Progenitor cell of endocrine pancreas (in vitro differentiated cells): ENCODE data around the gene ALPK1. TPM values are rescaled to one million over a fixed set of nuclear protein-coding genes. Genes with fewer than 3 reads are reported as not detected.

Source experiments
- DNase-seq: peaks from one replicate; pipeline ENCODE4 v3.0.0; 2021; ENCODE audit warnings: low spot score; ENCODE audit not compliant: unreplicated experiment
- H3K27ac Mint-ChIP-seq: 2 replicates; pipeline ENCODE4 v1.8.0; 2021; ENCODE audit warnings: mild to moderate bottlenecking, moderate library complexity, mixed read lengths
- H3K27me3 Mint-ChIP-seq: 2 replicates; pipeline ENCODE4 v1.8.0; 2021; ENCODE audit warnings: mixed read lengths
- H3K36me3 Mint-ChIP-seq: 2 replicates; pipeline ENCODE4 v1.8.0; 2022; ENCODE audit warnings: mixed read lengths; ENCODE audit not compliant: insufficient read depth
- H3K4me1 Mint-ChIP-seq: 2 replicates; pipeline ENCODE4 v1.8.0; 2021; ENCODE audit warnings: low read depth, mixed read lengths
- H3K4me3 Mint-ChIP-seq: 2 replicates; pipeline ENCODE4 v1.8.0; 2021; ENCODE audit warnings: low read depth, mild to moderate bottlenecking, moderate library complexity, mixed read lengths
- H3K9me3 Mint-ChIP-seq: 2 replicates; pipeline ENCODE4 v1.8.0; 2021; ENCODE audit warnings: low read depth, mixed read lengths
- total RNA-seq: library from RNA; stranded (reverse); gene quantifications from 2 replicates; pipeline ENCODE4 v1.2.1, GENCODE V29; 2021
- TF ChIP-seq, protein P1 (sequence below): fragments of 200-600 bp; sonication (generic); IDR thresholded peaks from one replicate; pipeline ENCODE4 v1.5.0; 2021; ENCODE audit warnings: antibody characterized with exemption, mild to moderate bottlenecking; ENCODE audit not compliant: unreplicated experiment

ALPK1 gene
- total RNA-seq, 1 donor from 2014 or later: 1.4 TPM

DNA sequence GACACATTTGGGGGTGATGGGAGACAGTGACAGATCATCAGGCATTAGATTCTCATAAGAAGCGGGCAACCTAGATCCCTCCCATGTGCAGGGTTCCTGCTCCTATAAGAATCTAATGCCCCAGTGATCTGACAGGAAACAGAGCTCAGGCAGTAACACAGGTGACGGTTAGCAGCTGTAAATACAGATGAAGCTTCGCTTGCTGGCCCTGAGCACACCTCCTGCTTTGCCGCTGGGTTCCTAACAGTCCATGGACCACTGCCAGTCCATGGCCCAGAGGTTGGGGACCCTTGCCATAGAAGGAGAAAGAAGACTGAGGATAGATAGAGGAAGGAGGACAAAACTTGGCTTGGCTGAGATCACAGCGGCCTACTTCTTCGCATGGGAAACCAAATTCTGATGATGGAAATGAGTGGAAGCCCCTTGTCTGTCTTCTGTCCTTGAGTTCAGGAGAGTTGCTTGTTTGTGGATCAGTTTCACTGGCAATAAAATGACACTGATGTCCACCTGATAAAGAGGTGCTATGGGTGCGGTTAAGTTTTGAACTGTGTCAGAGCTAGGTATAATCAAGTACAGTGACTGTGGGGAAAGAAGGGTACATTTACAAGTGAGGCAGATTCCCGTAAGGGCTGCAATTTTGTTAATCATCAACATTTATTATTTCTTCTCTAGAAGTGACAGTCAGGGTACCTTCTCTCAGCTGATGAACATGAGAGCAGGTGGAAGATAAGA lies 9.7 kb upstream of the ALPK1 start:
- TF ChIP-seq, protein P1, sequence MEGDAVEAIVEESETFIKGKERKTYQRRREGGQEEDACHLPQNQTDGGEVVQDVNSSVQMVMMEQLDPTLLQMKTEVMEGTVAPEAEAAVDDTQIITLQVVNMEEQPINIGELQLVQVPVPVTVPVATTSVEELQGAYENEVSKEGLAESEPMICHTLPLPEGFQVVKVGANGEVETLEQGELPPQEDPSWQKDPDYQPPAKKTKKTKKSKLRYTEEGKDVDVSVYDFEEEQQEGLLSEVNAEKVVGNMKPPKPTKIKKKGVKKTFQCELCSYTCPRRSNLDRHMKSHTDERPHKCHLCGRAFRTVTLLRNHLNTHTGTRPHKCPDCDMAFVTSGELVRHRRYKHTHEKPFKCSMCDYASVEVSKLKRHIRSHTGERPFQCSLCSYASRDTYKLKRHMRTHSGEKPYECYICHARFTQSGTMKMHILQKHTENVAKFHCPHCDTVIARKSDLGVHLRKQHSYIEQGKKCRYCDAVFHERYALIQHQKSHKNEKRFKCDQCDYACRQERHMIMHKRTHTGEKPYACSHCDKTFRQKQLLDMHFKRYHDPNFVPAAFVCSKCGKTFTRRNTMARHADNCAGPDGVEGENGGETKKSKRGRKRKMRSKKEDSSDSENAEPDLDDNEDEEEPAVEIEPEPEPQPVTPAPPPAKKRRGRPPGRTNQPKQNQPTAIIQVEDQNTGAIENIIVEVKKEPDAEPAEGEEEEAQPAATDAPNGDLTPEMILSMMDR: no peak
- no peak overlapping the region for H3K27ac Mint-ChIP-seq
- no peaks in the 10 kb centered on the region for H3K27me3 Mint-ChIP-seq
- H3K9me3 Mint-ChIP-seq: no peaks in the 10 kb centered on the region
- peak overlapping the region; percentile 28 for H3K4me3 Mint-ChIP-seq
- H3K4me1 Mint-ChIP-seq: peaks cover 20% of the 10 kb centered on the region
- DNase-seq: no peak
- H3K36me3 Mint-ChIP-seq: peaks cover under 1% of the 10 kb centered on the region

DNA sequence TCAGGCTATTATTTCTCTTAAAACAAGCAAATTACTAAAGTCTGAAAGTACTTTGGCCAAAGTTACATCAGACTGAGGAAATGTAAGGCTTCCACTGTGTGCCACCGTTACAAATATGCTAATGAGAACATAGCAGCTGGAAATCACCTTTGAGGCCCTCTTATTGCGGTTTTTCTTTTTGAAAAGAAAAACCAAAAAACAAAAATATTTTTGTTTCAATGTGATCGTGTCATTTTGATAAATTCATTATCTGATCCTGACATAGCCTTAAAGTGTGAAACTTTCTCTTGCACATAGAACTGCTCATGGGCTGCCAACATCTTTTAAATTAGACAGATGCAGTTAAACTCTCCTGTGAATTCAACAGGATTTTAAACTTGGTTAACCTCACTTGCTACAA lies 8.7 kb upstream of the ALPK1 start:
- Mint-ChIP-seq H3K4me1 (peaks cover 13% of the 10 kb centered on the region), H3K36me3 (no peaks in the 10 kb centered on the region), H3K4me3 (no peak overlapping the region), H3K9me3 (no peaks in the 10 kb centered on the region), H3K27me3 (peaks cover 2% of the 10 kb centered on the region), H3K27ac (no peak overlapping the region)
- DNase-seq: no peak
- TF ChIP-seq, protein P1: no peak

DNA sequence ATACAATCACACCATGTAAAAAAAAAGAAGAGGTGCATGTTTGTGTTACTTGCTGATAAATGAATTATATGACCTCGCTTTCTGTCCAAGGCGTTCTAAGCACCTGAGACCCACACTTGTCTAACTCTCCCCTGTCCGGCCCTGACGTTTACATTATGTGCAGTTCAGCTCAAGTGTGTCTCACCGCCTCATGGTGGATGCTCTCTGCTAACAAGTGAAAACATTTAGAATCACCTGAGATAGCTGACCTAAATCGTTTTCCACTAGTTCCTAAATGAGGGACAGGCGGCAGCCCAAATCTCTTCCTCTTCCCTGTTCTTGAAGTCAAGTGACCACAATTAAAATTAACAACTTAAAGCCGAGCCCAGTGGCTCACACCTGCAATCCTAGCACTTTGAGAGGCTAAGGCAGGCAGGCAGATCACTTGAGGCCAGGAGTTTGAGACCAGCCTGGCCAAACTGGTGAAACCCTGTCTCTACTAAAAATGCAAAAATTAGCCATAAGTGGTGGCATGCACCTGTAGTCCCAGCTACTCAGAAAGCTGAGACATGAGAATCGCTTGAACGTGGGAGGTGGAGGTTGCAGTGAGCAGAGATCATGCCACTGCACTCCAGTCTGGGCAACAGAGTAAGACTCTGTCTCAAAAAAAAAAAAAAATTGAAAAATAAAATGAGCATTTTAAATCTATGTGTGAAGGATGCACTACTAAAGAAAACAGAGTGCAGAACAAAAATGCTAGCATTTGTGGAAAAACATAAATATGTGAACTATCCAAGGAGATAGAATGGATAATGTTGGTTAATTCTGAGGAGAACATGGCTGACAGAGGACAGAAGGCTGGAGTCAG lies 7.5 kb upstream of the ALPK1 start:
- Mint-ChIP-seq H3K36me3 (no peaks in the 10 kb centered on the region), H3K27me3 (peaks cover 2% of the 10 kb centered on the region), H3K9me3 (no peaks in the 10 kb centered on the region), H3K27ac (no peak overlapping the region), H3K4me1 (peaks cover 3% of the 10 kb centered on the region), H3K4me3 (no peak overlapping the region)
- no peak for DNase-seq
- TF ChIP-seq, protein P1: no peak

DNA sequence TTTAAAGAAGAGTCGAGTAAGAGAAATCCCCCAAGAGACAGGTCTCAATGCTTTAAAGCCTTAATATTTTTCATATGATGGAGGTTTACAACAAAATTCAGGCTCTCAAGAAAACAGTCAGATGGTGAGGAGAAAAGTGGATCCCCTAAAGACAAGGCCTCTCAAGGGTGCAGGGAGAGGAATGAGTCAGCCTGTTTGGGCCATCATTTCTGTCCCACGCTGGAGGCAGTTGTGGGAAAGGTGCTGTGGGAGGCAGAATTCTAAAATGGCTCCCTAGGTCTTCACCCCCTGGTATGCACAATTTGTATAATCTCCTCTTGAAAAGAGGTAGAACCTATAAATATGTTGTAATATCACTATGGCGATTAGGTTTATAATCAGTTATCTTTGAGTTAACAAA lies 6.8 kb upstream of the ALPK1 start:
- H3K27me3 Mint-ChIP-seq: peaks cover 2% of the 10 kb centered on the region
- no peak for DNase-seq
- no peaks in the 10 kb centered on the region for H3K4me1 Mint-ChIP-seq
- H3K36me3 Mint-ChIP-seq: no peaks in the 10 kb centered on the region
- H3K4me3 Mint-ChIP-seq: no peak overlapping the region
- no peak overlapping the region for H3K27ac Mint-ChIP-seq
- H3K9me3 Mint-ChIP-seq: no peaks in the 10 kb centered on the region
- TF ChIP-seq, protein P1: no peak

DNA sequence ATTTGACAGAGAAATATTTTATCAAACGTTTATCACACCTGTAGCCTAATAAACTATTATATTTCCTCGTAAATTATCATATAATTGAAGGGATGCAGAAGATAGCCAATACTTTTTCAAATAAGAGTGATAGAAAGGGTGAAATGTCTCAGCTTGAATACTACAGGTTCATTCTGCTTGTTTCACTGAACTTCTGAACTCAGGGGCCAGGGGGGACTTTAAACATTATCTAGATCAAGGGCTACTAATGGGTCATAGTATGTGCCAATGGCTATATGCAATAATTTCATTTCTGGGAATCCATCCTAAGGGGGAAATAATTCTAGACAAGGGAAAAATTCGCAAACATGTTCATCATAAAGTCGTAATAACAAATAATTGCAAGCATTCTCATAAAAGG lies 2.6 kb downstream of the ALPK1 start:
- TF ChIP-seq, protein P1: no peak
- H3K27me3 Mint-ChIP-seq: peaks cover 4% of the 10 kb centered on the region
- DNase-seq: no peak
- no peaks in the 10 kb centered on the region for H3K4me1 Mint-ChIP-seq
- no peak overlapping the region for H3K27ac Mint-ChIP-seq
- H3K9me3 Mint-ChIP-seq: no peaks in the 10 kb centered on the region
- no peaks in the 10 kb centered on the region for H3K36me3 Mint-ChIP-seq
- H3K4me3 Mint-ChIP-seq: no peak overlapping the region
